Measurements from ENCODE around the gene GNS. TPM values are rescaled to one million over a fixed set of nuclear protein-coding genes. Genes with fewer than 3 reads are reported as not detected.
"Not testable (repeated sequence)": the region's sequence is repeated elsewhere in the genome, so short reads cannot be mapped to it uniquely, and the experiment has no call there.

GNS gene
- total RNA-seq, 1 donor from 2014 or later, result 21.3 TPM

GRCh38 chr12:64696080-64696741 is 63.0 kb downstream of the GNS start:
- peaks cover 73% of the 10 kb centered on the region for H3K4me1 Mint-ChIP-seq (ENCODE audit: low read depth)
- intact Hi-C loops (cut with micrococcal nuclease), result loop anchor here (2.0 kb wide), 1 partner anchor 15 kb away; no protein-coding TSS in a partner anchor
- no peak overlapping the region for H3K27ac Mint-ChIP-seq
- no peaks in the 10 kb centered on the region for H3K9me3 Mint-ChIP-seq
- peaks cover 42% of the 10 kb centered on the region for H3K36me3 Mint-ChIP-seq (ENCODE audit: low read depth)
- no peak for DNase-seq (ENCODE audit: low spot score)
- no peaks in the 10 kb centered on the region for H3K27me3 Mint-ChIP-seq (ENCODE audit: insufficient read depth)
- no peak overlapping the region for H3K4me3 Mint-ChIP-seq

- DNase-seq (ENCODE audit: low spot score), result no peak
- peaks cover 41% of the 10 kb centered on the region for H3K36me3 Mint-ChIP-seq (ENCODE audit: low read depth)
- intact Hi-C loops (cut with micrococcal nuclease), result no loop called here
- no peak overlapping the region for H3K4me3 Mint-ChIP-seq
- no peaks in the 10 kb centered on the region for H3K27me3 Mint-ChIP-seq (ENCODE audit: insufficient read depth)
- H3K27ac Mint-ChIP-seq, result peak overlapping the region; percentile 26
- H3K4me1 Mint-ChIP-seq (ENCODE audit: low read depth), result peaks cover 67% of the 10 kb centered on the region
- H3K9me3 Mint-ChIP-seq, result no peaks in the 10 kb centered on the region
These were observed 63.7 kb downstream of the GNS start for GRCh38 chr12:64695550-64695949.

GRCh38 chr12:64694130-64695040 is 64.8 kb downstream of the GNS start:
- Mint-ChIP-seq H3K9me3 (no peaks in the 10 kb centered on the region), H3K4me3 (no peak overlapping the region), H3K27ac (no peak overlapping the region), H3K4me1 (ENCODE audit: low read depth) (peaks cover 58% of the 10 kb centered on the region), H3K36me3 (ENCODE audit: low read depth) (peaks cover 38% of the 10 kb centered on the region), H3K27me3 (ENCODE audit: insufficient read depth) (no peaks in the 10 kb centered on the region)
- no peak for DNase-seq (ENCODE audit: low spot score)
- intact Hi-C loops (cut with micrococcal nuclease), result no loop called here

GRCh38 chr12:64691795-64692583 is 67.2 kb downstream of the GNS start:
- Mint-ChIP-seq H3K27me3 (ENCODE audit: insufficient read depth) (no peaks in the 10 kb centered on the region), H3K27ac (peak overlapping the region; percentile 57), H3K4me1 (ENCODE audit: low read depth) (peaks cover 68% of the 10 kb centered on the region), H3K36me3 (ENCODE audit: low read depth) (peaks cover 48% of the 10 kb centered on the region), H3K9me3 (no peaks in the 10 kb centered on the region), H3K4me3 (no peak overlapping the region)
- DNase-seq (ENCODE audit: low spot score), result no peak
- intact Hi-C loops (cut with micrococcal nuclease), result no loop called here

- Mint-ChIP-seq H3K4me3 (no peak overlapping the region), H3K36me3 (ENCODE audit: low read depth) (peaks cover 47% of the 10 kb centered on the region)
These were observed 67.9 kb downstream of the GNS start for GRCh38 chr12:64691227-64691794.

GRCh38 chr12:64690236-64690635 is 69.0 kb downstream of the GNS start:
- H3K9me3 Mint-ChIP-seq; H3K4me3 Mint-ChIP-seq; H3K27ac Mint-ChIP-seq; DNase-seq (ENCODE audit: low spot score); H3K27me3 Mint-ChIP-seq (ENCODE audit: insufficient read depth); intact Hi-C loops (cut with micrococcal nuclease): not testable (repeated sequence)
- Mint-ChIP-seq H3K36me3 (ENCODE audit: low read depth) (peaks cover 51% of the 10 kb centered on the region), H3K4me1 (ENCODE audit: low read depth) (peaks cover 59% of the 10 kb centered on the region)

More at GRCh38 chr12:64691227-64691794, 67.9 kb downstream of the GNS start:
- peaks cover 62% of the 10 kb centered on the region for H3K4me1 Mint-ChIP-seq (ENCODE audit: low read depth)
- H3K27ac Mint-ChIP-seq, result no peak overlapping the region
- no peaks in the 10 kb centered on the region for H3K27me3 Mint-ChIP-seq (ENCODE audit: insufficient read depth)
- DNase-seq (ENCODE audit: low spot score), result no peak
- intact Hi-C loops (cut with micrococcal nuclease), result no loop called here
- H3K9me3 Mint-ChIP-seq, result no peaks in the 10 kb centered on the region

- Mint-ChIP-seq H3K4me1 (ENCODE audit: low read depth) (peaks cover 56% of the 10 kb centered on the region), H3K4me3 (peak overlapping the region; percentile 50), H3K27me3 (ENCODE audit: insufficient read depth) (no peaks in the 10 kb centered on the region), H3K36me3 (ENCODE audit: low read depth) (peaks cover 45% of the 10 kb centered on the region), H3K9me3 (peaks cover 4% of the 10 kb centered on the region), H3K27ac (no peak overlapping the region)
- DNase-seq (ENCODE audit: low spot score), result no peak
- intact Hi-C loops (cut with micrococcal nuclease), result loop anchor here (10.0 kb wide), 1 partner anchor 284 kb away; the partner anchor contains the start of gene XPOT
These were observed 70.5 kb downstream of the GNS start for GRCh38 chr12:64688715-64689114.

- Mint-ChIP-seq H3K4me3 (peak overlapping the region; percentile 50), H3K9me3 (peaks cover 4% of the 10 kb centered on the region), H3K4me1 (ENCODE audit: low read depth) (peaks cover 58% of the 10 kb centered on the region), H3K36me3 (ENCODE audit: low read depth) (peaks cover 47% of the 10 kb centered on the region), H3K27ac (peak overlapping the region; percentile 67), H3K27me3 (ENCODE audit: insufficient read depth) (no peaks in the 10 kb centered on the region)
- DNase-seq (ENCODE audit: low spot score), result no peak
- intact Hi-C loops (cut with micrococcal nuclease), result loop anchor here (10.0 kb wide), 1 partner anchor 283 kb away; the partner anchor contains the start of gene XPOT
These were observed 71.0 kb downstream of the GNS start for GRCh38 chr12:64688219-64688618.

- Mint-ChIP-seq H3K27ac (peak overlapping the region; percentile 67), H3K4me3 (peak overlapping the region; percentile 50), H3K27me3 (ENCODE audit: insufficient read depth) (no peaks in the 10 kb centered on the region), H3K9me3 (peaks cover 4% of the 10 kb centered on the region), H3K4me1 (ENCODE audit: low read depth) (peaks cover 62% of the 10 kb centered on the region), H3K36me3 (ENCODE audit: low read depth) (peaks cover 51% of the 10 kb centered on the region)
- no peak for DNase-seq (ENCODE audit: low spot score)
- intact Hi-C loops (cut with micrococcal nuclease), result loop anchor here (10.0 kb wide), 1 partner anchor 283 kb away; the partner anchor contains the start of gene XPOT
These were observed 71.4 kb downstream of the GNS start for GRCh38 chr12:64687816-64688215.

GRCh38 chr12:64685605-64686004 is 73.6 kb downstream of the GNS start:
- DNase-seq (ENCODE audit: low spot score), result no peak
- H3K36me3 Mint-ChIP-seq (ENCODE audit: low read depth), result peaks cover 42% of the 10 kb centered on the region
- H3K4me3 Mint-ChIP-seq, result peak overlapping the region; percentile 47
- H3K9me3 Mint-ChIP-seq, result peaks cover 4% of the 10 kb centered on the region
- peaks cover 68% of the 10 kb centered on the region for H3K4me1 Mint-ChIP-seq (ENCODE audit: low read depth)
- intact Hi-C loops (cut with micrococcal nuclease), result loop anchor here (10.0 kb wide), 1 partner anchor 281 kb away; the partner anchor contains the start of gene XPOT
- H3K27me3 Mint-ChIP-seq (ENCODE audit: insufficient read depth), result no peaks in the 10 kb centered on the region
- H3K27ac Mint-ChIP-seq, result peak overlapping the region; percentile 82

- peaks cover 42% of the 10 kb centered on the region for H3K36me3 Mint-ChIP-seq (ENCODE audit: low read depth)
- intact Hi-C loops (cut with micrococcal nuclease), result loop anchor here (10.0 kb wide), 1 partner anchor 280 kb away; the partner anchor contains the start of gene XPOT
- no peak for DNase-seq (ENCODE audit: low spot score)
- H3K27me3 Mint-ChIP-seq (ENCODE audit: insufficient read depth), result no peaks in the 10 kb centered on the region
- no peak overlapping the region for H3K4me3 Mint-ChIP-seq
- peaks cover 72% of the 10 kb centered on the region for H3K4me1 Mint-ChIP-seq (ENCODE audit: low read depth)
- peaks cover 4% of the 10 kb centered on the region for H3K9me3 Mint-ChIP-seq
- no peak overlapping the region for H3K27ac Mint-ChIP-seq
These were observed 74.2 kb downstream of the GNS start for GRCh38 chr12:64685050-64685449.

All from activated T-helper 1 cell treated with anti-CD3 and anti-CD28 coated beads, Interleukin-12 subunit alpha, Interleukin-12 subunit beta, Interleukin-2, Interleukin-4 antibody, amounts not matched to agents 30 ng/mL and 10 ng/mL and 1 ng/mL, durations not matched to agents 14 hours and 24 hours and 36 hours (primary cell).